Activated naive CD8-positive, alpha-beta T cell treated with anti-CD3 and anti-CD28 coated beads, Interleukin-2, amount 50 U/mL, for 24 hours (primary cell): ENCODE results near the gene TBC1D3.
A peak's percentile ranks its signal among the peaks of the same experiment; 100 is the strongest.
"Not testable (repeated sequence)": the region's sequence is repeated elsewhere in the genome, so short reads cannot be mapped to it uniquely, and the experiment has no call there.

Source experiments
- ATAC-seq: fragments of 150-1000 bp; cut with Tn5 transposase; one replicate; pipeline ENCODE4 v1.10.0; 2021
- DNase-seq: peaks from one replicate; pipeline ENCODE4 v3.0.0; 2021
- H3K27ac Mint-ChIP-seq: one replicate; pipeline ENCODE4 v1.8.0; 2021; ENCODE audit warnings: mild to moderate bottlenecking, mixed read lengths
- H3K27me3 Mint-ChIP-seq: one replicate; pipeline ENCODE4 v1.8.0; 2021; ENCODE audit warnings: mixed read lengths
- H3K36me3 Mint-ChIP-seq: one replicate; pipeline ENCODE4 v1.8.0; 2021; ENCODE audit warnings: low read depth, mixed read lengths
- H3K4me1 Mint-ChIP-seq: one replicate; pipeline ENCODE4 v1.8.0; 2021; ENCODE audit warnings: mixed read lengths
- H3K4me3 Mint-ChIP-seq: one replicate; pipeline ENCODE4 v1.8.0; 2021; ENCODE audit warnings: mild to moderate bottlenecking, moderate library complexity, mixed read lengths
- H3K9me3 Mint-ChIP-seq: one replicate; pipeline ENCODE4 v1.8.0; 2021; ENCODE audit warnings: mixed read lengths

TBC1D3 gene

DNA sequence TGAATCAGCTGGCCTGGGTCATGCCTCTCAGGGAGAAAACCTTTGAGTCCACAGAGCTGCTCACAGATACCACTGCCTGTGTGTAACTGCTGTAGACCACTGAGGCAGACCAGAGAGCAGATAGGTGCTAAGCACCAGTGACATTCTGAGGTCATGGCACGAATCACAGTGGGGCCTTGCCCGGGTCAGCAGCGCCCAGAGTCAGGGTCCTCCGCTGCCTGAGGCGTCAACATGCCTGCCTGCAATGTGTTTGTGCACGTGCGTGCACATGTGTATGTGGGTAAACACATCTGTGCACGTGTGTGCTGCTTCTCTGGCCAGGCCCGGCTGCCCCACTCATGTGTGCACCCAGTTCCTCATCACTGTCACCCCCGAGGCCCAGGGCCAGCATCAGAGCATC lies at the start of gene TBC1D3:
Gene TBC1D3 (minus strand): TSS at position 101 of the 400 bp plus-strand sequence. CDS start 1,526 bp downstream, outside the sequence.
- H3K36me3 Mint-ChIP-seq, DNase-seq, H3K9me3 Mint-ChIP-seq, H3K4me1 Mint-ChIP-seq, ATAC-seq, H3K27ac Mint-ChIP-seq, H3K27me3 Mint-ChIP-seq, H3K4me3 Mint-ChIP-seq: not testable (repeated sequence)

DNA sequence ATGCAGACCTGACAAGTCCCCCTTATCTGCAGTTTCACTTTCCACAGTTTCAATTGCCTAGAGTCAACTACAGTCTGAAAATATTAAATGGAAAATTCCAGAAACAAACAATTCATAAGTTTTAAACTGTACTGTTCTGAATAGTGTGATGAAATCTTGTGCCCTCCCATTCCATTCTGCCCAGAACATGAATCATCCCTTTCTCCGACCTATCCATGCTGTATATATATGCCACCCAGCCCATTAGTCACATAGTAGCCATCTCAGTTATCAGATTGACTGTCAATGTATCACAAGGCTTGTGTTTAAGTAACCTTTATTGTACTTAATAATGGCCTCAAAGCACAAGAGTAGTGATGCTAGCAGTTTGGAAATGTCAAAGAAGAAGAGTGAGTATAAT lies 40.4 kb upstream of the TBC1D3 start:
- H3K9me3 Mint-ChIP-seq, DNase-seq, H3K4me1 Mint-ChIP-seq, H3K4me3 Mint-ChIP-seq, H3K27me3 Mint-ChIP-seq, H3K36me3 Mint-ChIP-seq, H3K27ac Mint-ChIP-seq: not testable (repeated sequence)
- ATAC-seq, result peak; percentile 68

DNA sequence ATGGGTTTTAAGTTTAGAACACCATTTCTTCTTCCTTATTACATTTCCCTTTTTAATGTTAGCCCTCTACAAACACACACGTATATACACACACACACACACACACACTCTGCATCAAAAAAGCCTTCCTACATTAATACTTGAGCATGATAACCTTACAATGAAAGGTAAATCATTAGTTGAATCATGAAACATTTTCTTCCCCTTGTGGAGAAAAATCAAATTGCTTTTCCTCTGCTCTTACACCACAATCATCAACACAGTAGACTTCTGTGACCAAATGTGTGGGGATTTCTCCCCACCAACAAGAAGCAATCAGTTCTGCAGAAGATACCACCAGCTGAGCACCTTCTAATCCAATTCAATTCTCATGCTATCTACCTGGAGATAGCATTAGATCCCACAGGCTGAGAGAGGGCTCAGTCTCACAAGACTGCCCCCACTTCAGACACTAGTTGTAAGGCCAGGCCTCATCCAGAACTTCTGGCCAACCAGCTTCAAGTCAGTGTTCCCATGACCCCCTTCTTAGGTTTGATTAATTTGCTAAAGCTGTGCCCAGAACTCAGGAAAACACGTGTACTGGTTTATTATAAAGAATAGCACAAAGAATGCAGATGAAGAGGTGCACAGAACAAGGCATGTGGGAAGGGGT lies 33.6 kb upstream of the TBC1D3 start:
- not testable (repeated sequence) for DNase-seq, H3K36me3 Mint-ChIP-seq, ATAC-seq, H3K4me1 Mint-ChIP-seq, H3K27me3 Mint-ChIP-seq, H3K27ac Mint-ChIP-seq, H3K4me3 Mint-ChIP-seq, H3K9me3 Mint-ChIP-seq

DNA sequence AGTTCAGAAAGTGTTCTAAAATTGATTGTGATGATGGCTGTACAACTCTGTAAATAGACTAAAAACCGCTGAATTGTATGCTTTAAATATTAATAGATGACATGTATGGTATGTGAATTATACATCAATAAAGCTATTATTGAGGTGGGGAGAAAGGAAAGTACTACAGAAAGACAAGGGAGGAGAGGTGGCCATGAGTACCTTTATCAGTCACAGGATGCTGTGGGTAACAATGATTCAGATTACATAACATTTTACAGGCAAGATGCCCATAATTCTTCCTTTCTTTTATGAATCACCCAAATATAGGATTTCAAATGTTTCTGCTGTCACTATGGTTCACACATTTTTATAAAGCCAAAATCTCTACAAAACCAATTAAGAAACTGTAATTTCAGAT lies 28.5 kb upstream of the TBC1D3 start:
- H3K4me3 Mint-ChIP-seq, DNase-seq, ATAC-seq, H3K27ac Mint-ChIP-seq, H3K27me3 Mint-ChIP-seq, H3K36me3 Mint-ChIP-seq, H3K9me3 Mint-ChIP-seq, H3K4me1 Mint-ChIP-seq: not testable (repeated sequence)

DNA sequence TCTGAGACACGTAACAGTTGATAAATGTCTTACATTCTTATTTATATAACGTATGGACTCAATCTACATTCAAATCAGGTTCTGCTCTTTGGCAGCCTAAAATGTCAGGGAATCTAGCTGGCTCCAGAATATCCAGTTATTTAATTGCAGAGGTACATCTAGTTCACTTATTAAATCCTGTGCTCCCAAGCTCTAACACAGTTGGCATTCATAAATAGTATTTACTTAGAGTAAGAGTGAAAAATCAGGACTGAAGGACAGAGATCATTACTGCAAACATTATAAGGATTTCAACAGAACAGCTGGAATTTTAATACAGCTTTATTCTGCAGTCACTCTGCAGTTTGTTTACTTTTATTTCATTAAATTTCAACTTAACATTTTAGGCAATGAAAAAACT lies 7.9 kb upstream of the TBC1D3 start:
- ATAC-seq, H3K27me3 Mint-ChIP-seq, H3K27ac Mint-ChIP-seq, H3K4me3 Mint-ChIP-seq, H3K9me3 Mint-ChIP-seq, DNase-seq, H3K36me3 Mint-ChIP-seq, H3K4me1 Mint-ChIP-seq: not testable (repeated sequence)

DNA sequence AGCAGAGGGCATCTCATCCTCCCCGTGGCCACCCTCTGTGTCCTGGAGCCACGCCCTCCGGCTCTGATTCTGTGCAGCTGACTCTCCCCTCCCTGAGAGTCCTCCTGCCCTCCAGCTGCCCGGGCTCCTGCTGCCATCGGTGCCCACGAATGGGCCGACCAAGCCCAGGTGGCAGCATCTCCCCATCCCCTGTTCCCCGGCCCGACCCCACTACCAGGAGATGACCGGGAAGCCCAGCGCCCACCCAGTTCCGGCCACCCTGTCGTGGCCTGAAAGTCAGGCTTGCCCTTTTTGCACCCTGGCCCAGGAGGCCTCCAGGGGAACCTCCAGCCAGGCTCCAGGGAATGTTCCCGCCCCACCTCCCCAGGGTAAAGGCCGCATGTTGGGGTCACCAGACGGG lies 57.5 kb downstream of the TBC1D3 start:
- not testable (repeated sequence) for H3K27me3 Mint-ChIP-seq, H3K27ac Mint-ChIP-seq, H3K36me3 Mint-ChIP-seq, H3K4me3 Mint-ChIP-seq, H3K9me3 Mint-ChIP-seq, DNase-seq, H3K4me1 Mint-ChIP-seq, ATAC-seq
